ENCODE measurements around the gene KCNQ1. TPM values are rescaled to one million over a fixed set of nuclear protein-coding genes. Genes with fewer than 3 reads are reported as not detected.
A peak's percentile ranks its signal among the peaks of the same experiment; 100 is the strongest.

Gene KCNQ1
- total and polyA plus RNA-seq, 9 of the 15 experiments (the other 6 are each of a cell fraction or from before 2014, with no cell fraction given) = 0.44 TPM; not detected in 8

DNA sequence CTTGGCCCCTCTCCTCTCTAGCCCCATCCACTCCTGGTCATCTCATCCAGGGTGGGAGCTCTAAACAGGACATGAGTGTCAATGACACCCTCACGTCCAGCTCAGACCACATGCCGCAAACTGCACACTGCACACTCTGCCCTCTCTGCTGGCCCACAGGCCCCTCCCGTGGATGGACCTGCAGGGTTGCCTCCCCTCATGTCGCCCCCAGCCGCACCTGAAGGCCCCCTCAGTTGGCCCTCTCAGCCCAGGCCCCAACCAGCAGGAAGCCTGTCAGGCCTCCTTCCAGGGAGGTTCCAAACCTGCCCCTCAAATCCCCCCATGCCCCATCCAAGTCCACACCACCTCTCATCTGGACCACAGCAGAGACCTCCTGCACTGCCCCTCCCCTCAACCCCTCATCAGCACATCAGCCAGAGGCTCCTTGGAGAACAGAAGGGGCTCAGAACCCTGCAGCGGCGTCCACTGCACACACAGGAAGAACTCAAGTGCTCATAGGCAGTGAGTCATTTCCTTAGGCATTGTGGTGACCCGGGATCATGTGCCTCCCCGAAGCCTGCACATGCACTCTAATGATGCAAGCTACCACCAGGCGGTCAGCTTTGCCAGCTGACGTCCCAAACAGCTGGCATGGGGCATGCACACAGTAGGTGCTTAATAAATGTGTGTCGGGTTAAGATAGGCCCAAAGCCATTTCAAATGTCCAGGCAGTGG lies 453.7 kb downstream of the KCNQ1 start (continued):
- TF ChIP-seq, protein P1, sequence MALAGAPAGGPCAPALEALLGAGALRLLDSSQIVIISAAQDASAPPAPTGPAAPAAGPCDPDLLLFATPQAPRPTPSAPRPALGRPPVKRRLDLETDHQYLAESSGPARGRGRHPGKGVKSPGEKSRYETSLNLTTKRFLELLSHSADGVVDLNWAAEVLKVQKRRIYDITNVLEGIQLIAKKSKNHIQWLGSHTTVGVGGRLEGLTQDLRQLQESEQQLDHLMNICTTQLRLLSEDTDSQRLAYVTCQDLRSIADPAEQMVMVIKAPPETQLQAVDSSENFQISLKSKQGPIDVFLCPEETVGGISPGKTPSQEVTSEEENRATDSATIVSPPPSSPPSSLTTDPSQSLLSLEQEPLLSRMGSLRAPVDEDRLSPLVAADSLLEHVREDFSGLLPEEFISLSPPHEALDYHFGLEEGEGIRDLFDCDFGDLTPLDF (CRISPR knock-in tag; IDR thresholded peaks at IDR 0.05) = no peak
- TF ChIP-seq ZBTB12 (CRISPR knock-in tag; IDR thresholded peaks at IDR 0.05) (peak; percentile 38; the same call in 1 of the 2 replicates), ZBTB8A (IDR thresholded peaks at IDR 0.05; ENCODE audit: partially characterized antibody) (no peak), NRF1 (conservative IDR thresholded peaks at IDR 0.05 in 1 of 2, IDR thresholded peaks at IDR 0.05 in 1 of 2) (peak; percentile 42 to 52; a peak in 3 of 4 replicates), TARDBP (IDR thresholded peaks at IDR 0.05) (no peak), MYC (IDR thresholded peaks at IDR 0.05; ENCODE audit: low read depth, low read length) (peak; percentile 74), MYC (CRISPR knock-in tag; IDR thresholded peaks at IDR 0.05; ENCODE audit: borderline replicate concordance, low read depth) (peak; percentile 46; the same call in 1 of the 2 replicates), MBD2 (IDR thresholded peaks at IDR 0.05; ENCODE audit: borderline replicate concordance, low read depth) (no peak), HDAC8 (tag; IDR thresholded peaks at IDR 0.05) (no peak), KLF16 (IDR thresholded peaks at IDR 0.05) (no peak), SIRT6 (IDR thresholded peaks at IDR 0.05; ENCODE audit: low read depth, low read length) (no peak), U2AF2 (optimal IDR thresholded peaks at IDR 0.05; ENCODE audit: low read depth, low read length) (no peak), BMI1 (IDR thresholded peaks at IDR 0.05; ENCODE audit: low read length) (no peak), HMG20A (CRISPR knock-in tag; conservative IDR thresholded peaks at IDR 0.05) (no peak)
- TF ChIP-seq, protein P2, sequence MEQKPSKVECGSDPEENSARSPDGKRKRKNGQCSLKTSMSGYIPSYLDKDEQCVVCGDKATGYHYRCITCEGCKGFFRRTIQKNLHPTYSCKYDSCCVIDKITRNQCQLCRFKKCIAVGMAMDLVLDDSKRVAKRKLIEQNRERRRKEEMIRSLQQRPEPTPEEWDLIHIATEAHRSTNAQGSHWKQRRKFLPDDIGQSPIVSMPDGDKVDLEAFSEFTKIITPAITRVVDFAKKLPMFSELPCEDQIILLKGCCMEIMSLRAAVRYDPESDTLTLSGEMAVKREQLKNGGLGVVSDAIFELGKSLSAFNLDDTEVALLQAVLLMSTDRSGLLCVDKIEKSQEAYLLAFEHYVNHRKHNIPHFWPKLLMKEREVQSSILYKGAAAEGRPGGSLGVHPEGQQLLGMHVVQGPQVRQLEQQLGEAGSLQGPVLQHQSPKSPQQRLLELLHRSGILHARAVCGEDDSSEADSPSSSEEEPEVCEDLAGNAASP (IDR thresholded peaks at IDR 0.05) = no peak
- TF ChIP-seq, protein P3, sequence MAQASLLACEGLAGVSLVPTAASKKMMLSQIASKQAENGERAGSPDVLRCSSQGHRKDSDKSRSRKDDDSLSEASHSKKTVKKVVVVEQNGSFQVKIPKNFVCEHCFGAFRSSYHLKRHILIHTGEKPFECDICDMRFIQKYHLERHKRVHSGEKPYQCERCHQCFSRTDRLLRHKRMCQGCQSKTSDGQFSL (CRISPR knock-in tag; IDR thresholded peaks at IDR 0.05) = peak; percentile 63; the same call in 1 of the 2 replicates
- TF ChIP-seq, protein P3 (tag; IDR thresholded peaks at IDR 0.05) = no peak
- TF ChIP-seq, protein P4, sequence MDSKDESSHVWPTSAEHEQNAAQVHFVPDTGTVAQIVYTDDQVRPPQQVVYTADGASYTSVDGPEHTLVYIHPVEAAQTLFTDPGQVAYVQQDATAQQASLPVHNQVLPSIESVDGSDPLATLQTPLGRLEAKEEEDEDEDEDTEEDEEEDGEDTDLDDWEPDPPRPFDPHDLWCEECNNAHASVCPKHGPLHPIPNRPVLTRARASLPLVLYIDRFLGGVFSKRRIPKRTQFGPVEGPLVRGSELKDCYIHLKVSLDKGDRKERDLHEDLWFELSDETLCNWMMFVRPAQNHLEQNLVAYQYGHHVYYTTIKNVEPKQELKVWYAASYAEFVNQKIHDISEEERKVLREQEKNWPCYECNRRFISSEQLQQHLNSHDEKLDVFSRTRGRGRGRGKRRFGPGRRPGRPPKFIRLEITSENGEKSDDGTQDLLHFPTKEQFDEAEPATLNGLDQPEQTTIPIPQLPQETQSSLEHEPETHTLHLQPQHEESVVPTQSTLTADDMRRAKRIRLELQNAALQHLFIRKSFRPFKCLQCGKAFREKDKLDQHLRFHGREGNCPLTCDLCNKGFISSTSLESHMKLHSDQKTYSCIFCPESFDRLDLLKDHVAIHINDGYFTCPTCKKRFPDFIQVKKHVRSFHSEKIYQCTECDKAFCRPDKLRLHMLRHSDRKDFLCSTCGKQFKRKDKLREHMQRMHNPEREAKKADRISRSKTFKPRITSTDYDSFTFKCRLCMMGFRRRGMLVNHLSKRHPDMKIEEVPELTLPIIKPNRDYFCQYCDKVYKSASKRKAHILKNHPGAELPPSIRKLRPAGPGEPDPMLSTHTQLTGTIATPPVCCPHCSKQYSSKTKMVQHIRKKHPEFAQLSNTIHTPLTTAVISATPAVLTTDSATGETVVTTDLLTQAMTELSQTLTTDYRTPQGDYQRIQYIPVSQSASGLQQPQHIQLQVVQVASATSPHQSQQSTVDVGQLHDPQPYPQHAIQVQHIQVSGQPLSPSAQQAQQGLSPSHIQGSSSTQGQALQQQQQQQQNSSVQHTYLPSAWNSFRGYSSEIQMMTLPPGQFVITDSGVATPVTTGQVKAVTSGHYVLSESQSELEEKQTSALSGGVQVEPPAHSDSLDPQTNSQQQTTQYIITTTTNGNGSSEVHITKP (IDR thresholded peaks at IDR 0.05; ENCODE audit: partially characterized antibody) = no peak
